WTC11 (cell line): ENCODE measurements around the gene ASIC1. TPM values are rescaled to one million over a fixed set of nuclear protein-coding genes. Genes with fewer than 3 reads are reported as not detected.

Experiments used
- ATAC-seq: fragments of 200-7000 bp; cut with Tn5 transposase; 2 replicates; pipeline ENCODE4 v1.10.0; 2021; ENCODE audit warnings: mild to moderate bottlenecking, moderate library complexity
- CTCF ChIA-PET: fragments of 300-600 bp; sonication (Branson Sonifier 250); formaldehyde crosslinking; loops from one replicate; lab custom pipeline; 2021; ENCODE audit warnings: antibody characterized with exemption; lab: Charles Lee
- POLR2A ChIA-PET: fragments of 350-600 bp; sonication (Branson Sonifier 250); formaldehyde crosslinking; loops from one replicate; lab custom pipeline; 2021; ENCODE audit warnings: antibody characterized with exemption; lab: Charles Lee
- DNase-seq: peaks from one replicate; pipeline ENCODE4 v3.0.0; 2021; ENCODE audit warnings: low spot score
- H3K27ac Mint-ChIP-seq: 2 replicates; pipeline ENCODE4 v1.8.0; 2021; ENCODE audit warnings: mixed read lengths
- H3K27me3 Mint-ChIP-seq: 2 replicates; pipeline ENCODE4 v1.8.0; 2021; ENCODE audit warnings: low read depth, mild to moderate bottlenecking, moderate library complexity, mixed read lengths
- H3K36me3 Mint-ChIP-seq: 2 replicates; pipeline ENCODE4 v1.8.0; 2021; ENCODE audit warnings: mixed read lengths
- H3K4me1 Mint-ChIP-seq: 2 replicates; pipeline ENCODE4 v1.8.0; 2022; ENCODE audit warnings: mixed read lengths
- H3K4me3 Mint-ChIP-seq: 2 replicates; pipeline ENCODE4 v1.8.0; 2021; ENCODE audit warnings: mild to moderate bottlenecking, moderate library complexity, mixed read lengths
- H3K9me3 Mint-ChIP-seq: 2 replicates; pipeline ENCODE4 v1.8.0; 2021; ENCODE audit warnings: mixed read lengths
- AFF4 ChIP-seq: sonication (generic); formaldehyde crosslinking; IDR thresholded peaks from 2 replicates; pipeline ENCODE4 v1.8.1; 2023; ENCODE audit warnings: mild to moderate bottlenecking, missing genetic modification reagents, borderline replicate concordance
- AR ChIP-seq: fragments of 250-450 bp; sonication (Bioruptor Pico); IDR thresholded peaks from 2 replicates; pipeline ENCODE4 v1.9.0; 2021; ENCODE audit warnings: mild to moderate bottlenecking
- ATF1 ChIP-seq: sonication (generic); formaldehyde crosslinking; IDR thresholded peaks from 2 replicates; pipeline ENCODE4 v1.8.1; 2023; ENCODE audit warnings: mild to moderate bottlenecking, moderate library complexity, missing genetic modification reagents
- CDX4 ChIP-seq: fragments of 250-450 bp; sonication (Bioruptor Pico); IDR thresholded peaks from 2 replicates; pipeline ENCODE4 v1.9.0; 2021; ENCODE audit warnings: moderate library complexity, mild to moderate bottlenecking, inconsistent platforms, borderline replicate concordance
- CREB1 ChIP-seq: sonication (generic); formaldehyde crosslinking; IDR thresholded peaks from 2 replicates; pipeline ENCODE4 v1.8.0; 2023; ENCODE audit warnings: mild to moderate bottlenecking, missing genetic modification reagents
- EMX1 ChIP-seq: fragments of 250-450 bp; sonication (Bioruptor Pico); IDR thresholded peaks from 2 replicates; pipeline ENCODE4 v1.8.0; 2021; ENCODE audit warnings: mild to moderate bottlenecking
- ETV6 ChIP-seq: sonication (generic); formaldehyde crosslinking; IDR thresholded peaks from 2 replicates; pipeline ENCODE4 v1.8.1; 2022; ENCODE audit warnings: mild to moderate bottlenecking, missing genetic modification reagents
- GRHL2 ChIP-seq: fragments of 250-450 bp; sonication (Bioruptor Pico); IDR thresholded peaks from 2 replicates; pipeline ENCODE4 v1.8.0; 2022; ENCODE audit warnings: mild to moderate bottlenecking, moderate library complexity; ENCODE audit not compliant: insufficient replicate concordance, severe bottlenecking
- HMGXB4 ChIP-seq: sonication (generic); formaldehyde crosslinking; IDR thresholded peaks from 2 replicates; pipeline ENCODE4 v1.8.1; 2023; ENCODE audit warnings: mild to moderate bottlenecking, moderate library complexity, missing genetic modification reagents
- IRF2 ChIP-seq: sonication (generic); formaldehyde crosslinking; IDR thresholded peaks from 2 replicates; pipeline ENCODE4 v1.8.0; 2022; ENCODE audit warnings: low read depth, missing genetic modification reagents, borderline replicate concordance
- MXD4 ChIP-seq: fragments of 250-450 bp; sonication (Bioruptor Pico); IDR thresholded peaks from 2 replicates; pipeline ENCODE4 v1.8.0; 2021; ENCODE audit warnings: mild to moderate bottlenecking, moderate library complexity, borderline replicate concordance
- NFATC4 ChIP-seq: fragments of 250-450 bp; sonication (Bioruptor Pico); IDR thresholded peaks from 2 replicates; pipeline ENCODE4 v1.9.0; 2021; ENCODE audit warnings: mild to moderate bottlenecking
- OVOL2 ChIP-seq: fragments of 250-450 bp; sonication (Bioruptor Pico); IDR thresholded peaks from 2 replicates; pipeline ENCODE4 v1.9.0; 2021; ENCODE audit warnings: mild to moderate bottlenecking, borderline replicate concordance
- SMAD4 ChIP-seq: sonication (generic); formaldehyde crosslinking; IDR thresholded peaks from 2 replicates; pipeline ENCODE4 v1.8.0; 2022; ENCODE audit warnings: mild to moderate bottlenecking, missing genetic modification reagents
- TEAD4 ChIP-seq: sonication (generic); formaldehyde crosslinking; IDR thresholded peaks from 2 replicates; pipeline ENCODE4 v1.8.0; 2022; ENCODE audit warnings: mild to moderate bottlenecking, missing genetic modification reagents
- TP53 ChIP-seq: sonication (generic); formaldehyde crosslinking; IDR thresholded peaks from 2 replicates; pipeline ENCODE4 v1.8.1; 2023; ENCODE audit warnings: mild to moderate bottlenecking, missing genetic modification reagents
- USF1 ChIP-seq: sonication (generic); formaldehyde crosslinking; IDR thresholded peaks from 2 replicates; pipeline ENCODE4 v1.8.0; 2022; ENCODE audit warnings: mild to moderate bottlenecking, missing genetic modification reagents
- ZNF121 ChIP-seq: sonication (generic); formaldehyde crosslinking; IDR thresholded peaks from 2 replicates; pipeline ENCODE4 v1.8.0; 2023; ENCODE audit warnings: missing genetic modification reagents
- ZNF138 ChIP-seq: sonication (generic); formaldehyde crosslinking; conservative IDR thresholded peaks from 2 replicates; pipeline ENCODE4 v1.8.1; 2022; ENCODE audit warnings: mild to moderate bottlenecking, moderate library complexity, missing genetic modification reagents
- ZNF396 ChIP-seq: fragments of 250-450 bp; sonication (Bioruptor Pico); IDR thresholded peaks from 2 replicates; pipeline ENCODE4 v1.8.0; 2021; ENCODE audit warnings: mild to moderate bottlenecking, moderate library complexity, borderline replicate concordance
- total RNA-seq: library from RNA; stranded (reverse); gene quantifications from 3 replicates; pipeline ENCODE4 v1.2.3, GENCODE V29; 2021
- TF ChIP-seq, protein P1 (sequence below): fragments of 200-600 bp; IDR thresholded peaks from 2 replicates; pipeline ENCODE4 v1.8.0; 2022; ENCODE audit warnings: antibody characterized with exemption

Gene ASIC1
- total RNA-seq, 1 experiment from 2014 or later: 4.9 TPM

DNA sequence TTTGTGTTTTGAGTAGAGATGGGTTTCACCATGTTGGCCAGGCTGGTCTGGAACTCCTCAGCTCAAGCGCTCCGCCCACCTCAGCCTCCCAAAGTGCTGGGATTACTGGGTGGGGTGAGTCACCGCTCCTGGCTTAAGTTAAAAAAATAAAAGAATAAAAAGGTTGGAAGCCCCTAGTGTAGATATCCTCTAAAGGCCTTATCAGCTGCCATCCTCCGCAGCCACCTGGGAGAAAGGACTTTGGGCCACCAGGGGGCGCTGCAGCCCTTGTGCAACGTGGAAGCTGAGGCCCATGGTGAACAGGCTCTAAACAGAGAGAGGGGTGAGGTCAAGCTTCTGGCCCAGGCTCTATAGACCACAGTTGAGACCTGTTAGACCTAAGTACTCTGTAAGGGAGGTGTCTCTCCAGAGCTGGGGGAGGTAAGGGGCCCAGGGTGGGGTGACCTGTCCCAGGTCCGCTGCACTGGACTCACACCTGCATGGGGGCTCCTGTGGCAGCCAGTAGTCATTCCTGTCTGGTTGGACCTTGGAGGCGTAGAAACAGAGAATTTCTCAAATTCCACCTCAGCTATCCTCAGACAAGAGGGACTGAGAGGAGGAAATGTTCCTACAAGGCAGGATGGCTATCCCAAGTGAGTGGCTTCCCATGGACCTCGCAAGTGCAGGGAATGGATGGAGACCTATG lies 18.1 kb upstream of the ASIC1 start:
- Mint-ChIP-seq H3K4me3 (no peak overlapping the region), H3K27me3 (peaks cover 11% of the 10 kb centered on the region; the same call in 1 of the 2 replicates), H3K27ac (peak overlapping the region; percentile 22; the same call in 1 of the 2 replicates), H3K9me3 (no peaks in the 10 kb centered on the region), H3K36me3 (no peaks in the 10 kb centered on the region), H3K4me1 (peaks cover 3% of the 10 kb centered on the region; the same call in 1 of the 2 replicates)
- ChIA-PET POLR2A (interaction anchor here (1.0 to 1.3 kb wide), 2 partner anchors 14 to 17 kb away, joined by 3 to 8 read pairs; partner anchors contain the start of gene RACGAP1), CTCF (interaction anchor here (0.6 to 7.1 kb wide), 49 partner anchors 9 to 724 kb away, joined by 3 to 141 read pairs (median 5); partner anchors contain the start of genes AQP5, AQP6, ATF1 and CERS5)
- ATAC-seq (peak; percentile 96), DNase-seq (peak; percentile 96)
- no peak for TF ChIP-seq NFATC4
- TF ChIP-seq, protein P1, sequence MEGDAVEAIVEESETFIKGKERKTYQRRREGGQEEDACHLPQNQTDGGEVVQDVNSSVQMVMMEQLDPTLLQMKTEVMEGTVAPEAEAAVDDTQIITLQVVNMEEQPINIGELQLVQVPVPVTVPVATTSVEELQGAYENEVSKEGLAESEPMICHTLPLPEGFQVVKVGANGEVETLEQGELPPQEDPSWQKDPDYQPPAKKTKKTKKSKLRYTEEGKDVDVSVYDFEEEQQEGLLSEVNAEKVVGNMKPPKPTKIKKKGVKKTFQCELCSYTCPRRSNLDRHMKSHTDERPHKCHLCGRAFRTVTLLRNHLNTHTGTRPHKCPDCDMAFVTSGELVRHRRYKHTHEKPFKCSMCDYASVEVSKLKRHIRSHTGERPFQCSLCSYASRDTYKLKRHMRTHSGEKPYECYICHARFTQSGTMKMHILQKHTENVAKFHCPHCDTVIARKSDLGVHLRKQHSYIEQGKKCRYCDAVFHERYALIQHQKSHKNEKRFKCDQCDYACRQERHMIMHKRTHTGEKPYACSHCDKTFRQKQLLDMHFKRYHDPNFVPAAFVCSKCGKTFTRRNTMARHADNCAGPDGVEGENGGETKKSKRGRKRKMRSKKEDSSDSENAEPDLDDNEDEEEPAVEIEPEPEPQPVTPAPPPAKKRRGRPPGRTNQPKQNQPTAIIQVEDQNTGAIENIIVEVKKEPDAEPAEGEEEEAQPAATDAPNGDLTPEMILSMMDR: peak; percentile 97

DNA sequence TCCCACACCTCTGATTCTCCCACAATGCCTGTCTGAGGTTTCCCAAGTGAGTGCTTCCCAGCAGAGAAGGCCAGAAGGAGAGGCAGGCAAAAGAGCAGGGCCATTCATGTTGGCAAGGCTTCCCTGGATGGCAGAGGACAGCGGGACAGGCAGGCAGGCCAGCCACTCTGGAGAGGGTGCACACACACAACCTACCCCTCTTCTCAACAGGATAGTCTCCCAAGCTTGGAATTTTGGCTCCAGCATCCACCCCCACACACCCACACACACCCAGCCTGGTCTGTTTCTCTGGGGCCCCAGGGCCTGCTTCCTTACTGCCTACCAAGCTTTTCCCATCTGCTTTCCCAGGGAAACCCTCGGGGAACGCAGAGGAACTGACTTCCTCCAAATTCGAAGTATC lies 16.7 kb upstream of the ASIC1 start:
- ATAC-seq: no peak
- no peak for DNase-seq
- H3K27ac Mint-ChIP-seq: no peak overlapping the region
- ChIA-PET POLR2A (no interaction called here), CTCF (interaction anchor here (0.9 to 7.1 kb wide), 6 partner anchors 9 to 174 kb away, joined by 3 to 141 read pairs (median 64); no protein-coding TSS in a partner anchor)
- TF ChIP-seq ZNF396 (CRISPR knock-in tag): no peak
- TF ChIP-seq CDX4 (CRISPR knock-in tag): no peak
- TF ChIP-seq IRF2 (CRISPR knock-in tag): no peak
- TF ChIP-seq ETV6 (CRISPR knock-in tag): no peak
- TF ChIP-seq GRHL2 (CRISPR knock-in tag): no peak
- no peak for TF ChIP-seq SMAD4 (CRISPR knock-in tag)
- TF ChIP-seq CREB1 (CRISPR knock-in tag): no peak
- no peak for TF ChIP-seq ZNF121 (CRISPR knock-in tag)
- no peak for TF ChIP-seq AR
- no peak for TF ChIP-seq MXD4
- TF ChIP-seq USF1 (CRISPR knock-in tag): no peak
- no peak for TF ChIP-seq TEAD4 (CRISPR knock-in tag)
- TF ChIP-seq HMGXB4: no peak
- TF ChIP-seq AFF4 (CRISPR knock-in tag): no peak
- TF ChIP-seq TP53 (CRISPR knock-in tag): no peak
- no peak for TF ChIP-seq ATF1 (CRISPR knock-in tag)
- TF ChIP-seq EMX1 (CRISPR knock-in tag): no peak
- no peak for TF ChIP-seq ZNF138 (CRISPR knock-in tag)
- no peak for TF ChIP-seq OVOL2 (CRISPR knock-in tag)
- no peaks in the 10 kb centered on the region for H3K9me3 Mint-ChIP-seq
- no peak overlapping the region for H3K4me3 Mint-ChIP-seq
- H3K4me1 Mint-ChIP-seq: peaks cover 3% of the 10 kb centered on the region; the same call in 1 of the 2 replicates
- peaks cover 15% of the 10 kb centered on the region; the same call in 1 of the 2 replicates for H3K27me3 Mint-ChIP-seq
- H3K36me3 Mint-ChIP-seq: no peaks in the 10 kb centered on the region
